Endothelial cell of umbilical vein (primary cell): ENCODE measurements around the gene SPATA24. TPM values are rescaled to one million over a fixed set of nuclear protein-coding genes. Genes with fewer than 3 reads are reported as not detected.

Source experiments
- BruUV-seq: library from RNA; stranded (reverse); fragments of 400-500 nt; replicated peaks from 2 replicates; lab custom pipeline; 2021; lab: Mats Ljungman, UMichigan
- CTCF ChIA-PET: fragments of 300-600, 350-600 bp; sonication (Branson Sonifier 250); formaldehyde crosslinking; loops from one replicate; lab custom pipeline; 2021; ENCODE audit warnings: antibody characterized with exemption, inconsistent platforms; lab: Charles Lee
- POLR2A ChIA-PET: fragments of 300-600, 350-600 bp; sonication (Branson Sonifier 250); formaldehyde crosslinking; loops from one replicate; lab custom pipeline; 2021; ENCODE audit warnings: antibody characterized with exemption, inconsistent platforms; lab: Charles Lee
- DNase-seq: peaks from one replicate; pipeline ENCODE4 v3.0.0-alpha.2; 2011; ENCODE audit warnings: low read depth, low spot score
- FAIRE-seq: peaks from 2 replicates; lab custom pipeline; 2011; peaks lifted over from hg19 to GRCh38; lab: Jason Lieb, UNC
- H2AFZ ChIP-seq: 2 replicates; pipeline ENCODE4 v1.6.0; 2012; ENCODE audit warnings: low read depth, low read length, control low read depth, inconsistent platforms
- H3K27ac ChIP-seq: 2 replicates; pipeline ENCODE4 v1.5.1; 2011; ENCODE audit warnings: low read depth, mild to moderate bottlenecking, control low read depth, low read length, moderate library complexity; ENCODE audit not compliant: insufficient read depth
- H3K27me3 ChIP-seq, 2 experiments: 2 replicates each; pipeline versions ENCODE4 v1.6.0 to v1.6.1; 2011; ENCODE audit warnings: low read length in 2 of 2, mixed read lengths in 1 of 2; ENCODE audit not compliant: control insufficient read depth in 2 of 2, insufficient read depth in 2 of 2
- H3K36me3 ChIP-seq, 2 experiments: 2 replicates in 1 of 2; 3 replicates in 1 of 2; pipeline ENCODE4 v1.5.1; 2011; ENCODE audit warnings: low read length in 2 of 2, mild to moderate bottlenecking in 1 of 2, moderate library complexity in 1 of 2; ENCODE audit not compliant: control insufficient read depth in 2 of 2, insufficient read depth in 2 of 2; ENCODE audit errors: extremely low read depth in 1 of 2
- H3K4me1 ChIP-seq: 3 replicates; pipeline ENCODE4 v1.5.1; 2011; ENCODE audit warnings: mild to moderate bottlenecking, low read length; ENCODE audit not compliant: control insufficient read depth, insufficient read depth; ENCODE audit errors: extremely low read depth
- H3K4me2 ChIP-seq: 2 replicates; pipeline ENCODE4 v1.6.1; 2011; ENCODE audit warnings: low read length, control low read depth, mixed read lengths; ENCODE audit not compliant: insufficient read depth
- H3K4me3 ChIP-seq, 3 experiments: fragments of 200-600 bp in 1 of 3; sonication (generic), shearing (Covaris generic) in 1 of 3; replicated peaks in 1 of 3; 2 replicates each; pipeline ENCODE4 v1.5.1; 2011 to 2016; ENCODE audit warnings: control low read depth in 3 of 3, low read length in 3 of 3, mild to moderate bottlenecking in 2 of 3, inconsistent platforms in 1 of 3, low read depth in 1 of 3, moderate library complexity in 1 of 3; ENCODE audit not compliant: insufficient read depth in 1 of 3
- H3K79me2 ChIP-seq: 2 replicates; pipeline ENCODE4 v1.6.0; 2012; ENCODE audit warnings: low read length, inconsistent platforms; ENCODE audit not compliant: control insufficient read depth, insufficient read depth
- H3K9ac ChIP-seq: replicated peaks from 2 replicates; pipeline ENCODE3; 2011; ENCODE audit warnings: low read length, control low read depth; ENCODE audit not compliant: insufficient read depth; ENCODE audit errors: extremely low read depth
- H3K9me1 ChIP-seq: replicated peaks from 3 replicates; pipeline ENCODE4 v1.6.0; 2011; ENCODE audit warnings: mild to moderate bottlenecking, low read length; ENCODE audit not compliant: control insufficient read depth, insufficient read depth; ENCODE audit errors: extremely low read depth
- H3K9me3 ChIP-seq: replicated peaks from 2 replicates; pipeline ENCODE4 v1.5.1; 2012; ENCODE audit warnings: low read length, inconsistent platforms; ENCODE audit not compliant: control insufficient read depth, insufficient read depth
- H4K20me1 ChIP-seq: replicated peaks from 2 replicates; pipeline ENCODE3; 2011; ENCODE audit warnings: mild to moderate bottlenecking, low read length; ENCODE audit not compliant: control insufficient read depth, insufficient read depth; ENCODE audit errors: extremely low read depth
- CTCF ChIP-seq, 2 donors: IDR thresholded peaks; 1 replicate in 1 of 2; 2 replicates in 1 of 2; pipeline ENCODE4 v1.5.1; 2011; ENCODE audit warnings: low read length in 2 of 2, mild to moderate bottlenecking in 2 of 2, moderate library complexity in 2 of 2, control low read depth in 1 of 2, inconsistent platforms in 1 of 2, low read depth in 1 of 2; ENCODE audit not compliant: insufficient read depth in 1 of 2; ENCODE audit errors: extremely low read depth in 1 of 2
- EZH2 ChIP-seq: IDR thresholded peaks from 2 replicates; pipeline ENCODE4 v1.6.1; 2012; ENCODE audit warnings: borderline replicate concordance, low read depth, mild to moderate bottlenecking, moderate library complexity, low read length, inconsistent platforms; ENCODE audit not compliant: severe bottlenecking
- FOS ChIP-seq: IDR thresholded peaks from 2 replicates; pipeline ENCODE4 v1.6.1; 2011; ENCODE audit warnings: mild to moderate bottlenecking, low read length, moderate library complexity, borderline replicate concordance; ENCODE audit not compliant: insufficient read depth
- GATA2 ChIP-seq: IDR thresholded peaks from 2 replicates; pipeline ENCODE4 v1.7.0; 2011; ENCODE audit warnings: low read depth, mild to moderate bottlenecking, moderate library complexity, mixed read lengths, low read length; ENCODE audit not compliant: insufficient read length, insufficient read depth
- JUN ChIP-seq: IDR thresholded peaks from 2 replicates; pipeline ENCODE4 v1.6.1; 2011; ENCODE audit warnings: borderline replicate concordance, low read depth; ENCODE audit not compliant: insufficient read length, insufficient read depth
- MYC ChIP-seq: IDR thresholded peaks from one replicate; pipeline ENCODE4 v1.6.1; 2011; ENCODE audit warnings: mild to moderate bottlenecking, low read depth, low read length
- POLR2A ChIP-seq: IDR thresholded peaks from 2 replicates; pipeline ENCODE4 v1.6.1; 2012; ENCODE audit warnings: low read depth, mild to moderate bottlenecking, control low read depth, low read length
- POLR2AphosphoS5 ChIP-seq: IDR thresholded peaks from 2 replicates; pipeline ENCODE4 v1.6.1; 2012; ENCODE audit warnings: low read depth, mild to moderate bottlenecking, control low read depth, low read length, moderate library complexity; ENCODE audit not compliant: insufficient read depth
- dilution Hi-C: fragments of 300-500 bp; cut with MboI; formaldehyde crosslinking; loops from one replicate; pipeline ENCODE4 v1.15.0; 2019; ENCODE audit warnings: low sequenced_read_pairs; ENCODE audit not compliant: extremely low pct_ligation_motif_present
- intact Hi-C: fragments of 100-400 bp; cut with micrococcal nuclease; formaldehyde crosslinking; loops from one replicate; pipeline ENCODE4 v1.10.0; 2022
- polyA plus RNA-seq, 4 experiments: library from polyadenylated mRNA; depleted of rRNA in 3 of 4; stranded (reverse) in 3 of 4; unstranded in 1 of 4; fragments of >200 nt; gene quantifications; 2 replicates each; pipeline versions ENCODE4 v1.2.1 to v1.2.3, GENCODE V29; 2011 to 2012; ENCODE audit warnings: missing spikeins in 1 of 4
- total RNA-seq: library from RNA; stranded (reverse); gene quantifications from 2 replicates; pipeline ENCODE4 v1.2.3, GENCODE V29; 2021
- TF ChIP-seq, protein P1 (sequence below): IDR thresholded peaks from 2 replicates; pipeline ENCODE4 v1.6.1; 2011; ENCODE audit not compliant: insufficient read depth, insufficient read length

Gene SPATA24
- total and polyA plus RNA-seq, 2 donors (not counting 3 experiments of a cell fraction or from before 2014, with no cell fraction given) = 3.2 to 7.9 TPM

GRCh38 chr5:139413153-139413552 is 9.3 kb upstream of the SPATA24 start:
- intact Hi-C loops (no loop called here), dilution Hi-C loops (loop anchor here (10.0 kb wide), 1 partner anchor 112 kb away; no protein-coding TSS in a partner anchor)
- ChIA-PET POLR2A (no interaction called here), CTCF (no interaction called here)
- Histone ChIP-seq H3K4me1 (peaks cover 6% of the 10 kb centered on the region), H3K9me1 (no peaks in the 10 kb centered on the region), H3K79me2 (no peaks in the 10 kb centered on the region), H4K20me1 (no peaks in the 10 kb centered on the region), H3K36me3 (peaks cover 2 to 10% of the 10 kb centered on the region in 2 experiments), H3K27ac (no peak overlapping the region), H3K27me3 (no peaks in the 10 kb centered on the region), H2AFZ (no peak overlapping the region), H3K4me3 (no peak overlapping the region), H3K9ac (no peak overlapping the region), H3K9me3 (no peaks in the 10 kb centered on the region), H3K4me2 (no peak overlapping the region)
- BruUV-seq = no TSS peak
- no peak for DNase-seq
- no peak for FAIRE-seq
- TF ChIP-seq POLR2A (no peak), GATA2 (no peak), EZH2 (no peak), POLR2AphosphoS5 (no peak), FOS (no peak), JUN (no peak), CTCF (IDR thresholded peaks at IDR 0.05; ENCODE audit: extremely low read depth in 1 of 2, insufficient read depth in 1 of 2, low read depth in 1 of 2, low read length in 2 of 2) (no peak), MYC (no peak)
- TF ChIP-seq, protein P1, sequence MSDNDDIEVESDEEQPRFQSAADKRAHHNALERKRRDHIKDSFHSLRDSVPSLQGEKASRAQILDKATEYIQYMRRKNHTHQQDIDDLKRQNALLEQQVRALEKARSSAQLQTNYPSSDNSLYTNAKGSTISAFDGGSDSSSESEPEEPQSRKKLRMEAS = no peak
